H9 (cell line): ENCODE results near the gene UTP15. TPM values are rescaled to one million over a fixed set of nuclear protein-coding genes. Genes with fewer than 3 reads are reported as not detected.

Source experiments
- DNase-seq: peaks from one replicate; pipeline ENCODE4 v3.0.0-alpha.2; 2017
- H2AFZ ChIP-seq: one replicate; pipeline ENCODE4 v1.6.1; 2013; ENCODE audit warnings: mild to moderate bottlenecking, low read length, control low read depth, moderate library complexity
- H2AK5ac ChIP-seq: 2 replicates; pipeline ENCODE4 v1.6.1; 2013; ENCODE audit warnings: low read length, control low read depth, mixed read lengths; ENCODE audit not compliant: insufficient read length
- H2BK120ac ChIP-seq: one replicate; pipeline ENCODE4 v1.6.1; 2013; ENCODE audit warnings: low read depth, mild to moderate bottlenecking, low read length, control low read depth, inconsistent platforms; ENCODE audit not compliant: poor library complexity, severe bottlenecking
- H2BK12ac ChIP-seq: 2 replicates; pipeline ENCODE4 v1.6.1; 2013; ENCODE audit warnings: low read length, control low read depth, mixed read lengths, low read depth; ENCODE audit not compliant: insufficient read length
- H2BK15ac ChIP-seq: 2 replicates; pipeline ENCODE4 v1.6.1; 2013; ENCODE audit warnings: low read depth, low read length, control low read depth
- H2BK20ac ChIP-seq: one replicate; pipeline ENCODE4 v1.6.1; 2013; ENCODE audit warnings: low read depth, mild to moderate bottlenecking, low read length, control low read depth, inconsistent platforms; ENCODE audit not compliant: poor library complexity, severe bottlenecking
- H2BK5ac ChIP-seq: 2 replicates; pipeline ENCODE4 v1.6.1; 2013; ENCODE audit warnings: low read length, control low read depth, mixed read lengths; ENCODE audit not compliant: insufficient read length
- H3K14ac ChIP-seq: 2 replicates; pipeline ENCODE4 v1.6.1; 2013; ENCODE audit warnings: low read length, control low read depth; ENCODE audit not compliant: insufficient read depth
- H3K18ac ChIP-seq: 2 replicates; pipeline ENCODE4 v1.6.1; 2013; ENCODE audit warnings: low read depth, mild to moderate bottlenecking, mixed read lengths, low read length, control low read depth; ENCODE audit not compliant: insufficient read length
- H3K23ac ChIP-seq: 2 replicates; pipeline ENCODE4 v1.6.1; 2013; ENCODE audit warnings: low read length, control low read depth, mixed read lengths, low read depth; ENCODE audit not compliant: insufficient read length
- H3K23me2 ChIP-seq: 2 replicates; pipeline ENCODE4 v1.6.1; 2013; ENCODE audit warnings: low read depth, mild to moderate bottlenecking, mixed read lengths, low read length, control low read depth; ENCODE audit not compliant: insufficient read length, poor library complexity, severe bottlenecking
- H3K27ac ChIP-seq: 2 replicates; pipeline ENCODE4 v1.5.1; 2013; ENCODE audit warnings: low read length, control low read depth, mixed read lengths, low read depth; ENCODE audit not compliant: insufficient read length
- H3K27me3 ChIP-seq: 2 replicates; pipeline ENCODE4 v1.6.1; 2013; ENCODE audit warnings: low read length, control low read depth, inconsistent platforms; ENCODE audit not compliant: insufficient read depth
- H3K4ac ChIP-seq: 2 replicates; pipeline ENCODE4 v1.6.1; 2013; ENCODE audit warnings: low read depth, mild to moderate bottlenecking, control low read depth, inconsistent platforms, low read length, moderate library complexity
- H3K4me1 ChIP-seq: 2 replicates; pipeline ENCODE4 v1.6.1; 2013; ENCODE audit warnings: low read length, control low read depth, inconsistent platforms; ENCODE audit not compliant: insufficient read depth
- H3K4me2 ChIP-seq: 2 replicates; pipeline ENCODE4 v1.6.1; 2013; ENCODE audit warnings: low read length, control low read depth, mixed read lengths; ENCODE audit not compliant: insufficient read length, insufficient read depth
- H3K56ac ChIP-seq: 2 replicates; pipeline ENCODE4 v1.6.1; 2013; ENCODE audit warnings: low read depth, mild to moderate bottlenecking, mixed read lengths, low read length, control low read depth; ENCODE audit not compliant: insufficient read length
- H3K79me1 ChIP-seq: 2 replicates; pipeline ENCODE4 v1.6.1; 2013; ENCODE audit warnings: low read depth, mild to moderate bottlenecking, moderate library complexity, low read length, control low read depth, inconsistent platforms; ENCODE audit not compliant: insufficient read depth, poor library complexity, severe bottlenecking
- H3K79me2 ChIP-seq: 2 replicates; pipeline ENCODE4 v1.6.1; 2013; ENCODE audit warnings: low read length, control low read depth, inconsistent platforms; ENCODE audit not compliant: insufficient read depth
- H3K9ac ChIP-seq: 2 replicates; pipeline ENCODE4 v1.6.1; 2013; ENCODE audit warnings: low read length, control low read depth, mixed read lengths; ENCODE audit not compliant: insufficient read length; ENCODE audit errors: extremely low read depth
- H3K9me3 ChIP-seq: one replicate; pipeline ENCODE4 v1.6.1; 2013; ENCODE audit warnings: low read depth, low read length, inconsistent platforms; ENCODE audit not compliant: control insufficient read depth
- H3T11ph ChIP-seq: one replicate; pipeline ENCODE4 v1.6.1; 2013; ENCODE audit warnings: mild to moderate bottlenecking, low read length, control low read depth, inconsistent platforms
- H4K20me1 ChIP-seq: one replicate; pipeline ENCODE4 v1.6.1; 2013; ENCODE audit not compliant: control insufficient read depth, insufficient read length, insufficient read depth
- H4K5ac ChIP-seq: 2 replicates; pipeline ENCODE4 v1.6.1; 2013; ENCODE audit warnings: low read depth, mild to moderate bottlenecking, mixed read lengths, low read length, control low read depth; ENCODE audit not compliant: insufficient read length
- H4K8ac ChIP-seq: replicated peaks from 2 replicates; pipeline ENCODE4 v1.6.1; 2013; ENCODE audit warnings: low read length, control low read depth, mixed read lengths, low read depth; ENCODE audit not compliant: insufficient read length
- H4K91ac ChIP-seq: 2 replicates; pipeline ENCODE4 v1.6.1; 2013; ENCODE audit warnings: low read depth, mild to moderate bottlenecking, moderate library complexity, mixed read lengths, low read length, control low read depth; ENCODE audit not compliant: insufficient read length
- H3K27ac Mint-ChIP-seq, 3 experiments: 2 replicates in 2 of 3; 3 replicates in 1 of 3; pipeline ENCODE4 v1.8.0; 2020 to 2021; ENCODE audit warnings: mixed read lengths in 3 of 3, mild to moderate bottlenecking in 1 of 3, moderate library complexity in 1 of 3
- H3K27me3 Mint-ChIP-seq: 2 replicates; pipeline ENCODE4 v1.8.0; 2021; ENCODE audit warnings: low read depth, mild to moderate bottlenecking, moderate library complexity, mixed read lengths
- H3K36me3 Mint-ChIP-seq, 3 experiments: 2 replicates in 2 of 3; 3 replicates in 1 of 3; pipeline ENCODE4 v1.8.0; 2020 to 2021; ENCODE audit warnings: low read depth in 3 of 3, mixed read lengths in 3 of 3; ENCODE audit not compliant: insufficient read depth in 1 of 3
- H3K4me1 Mint-ChIP-seq, 2 experiments: 2 replicates each; pipeline ENCODE4 v1.8.0; 2020; ENCODE audit warnings: mixed read lengths in 2 of 2
- H3K4me3 Mint-ChIP-seq, 2 experiments: 2 replicates in 1 of 2; 3 replicates in 1 of 2; pipeline ENCODE4 v1.8.0; 2020 to 2021; ENCODE audit warnings: mild to moderate bottlenecking in 2 of 2, mixed read lengths in 2 of 2, moderate library complexity in 1 of 2
- H3K9me3 Mint-ChIP-seq, 2 experiments: 2 replicates in 1 of 2; 3 replicates in 1 of 2; pipeline ENCODE4 v1.8.0; 2020; ENCODE audit warnings: mild to moderate bottlenecking in 2 of 2, mixed read lengths in 2 of 2, moderate library complexity in 1 of 2
- CTCF ChIP-seq: fragments of 200-600 bp; sonication (generic); conservative IDR thresholded peaks from 3 replicates; pipeline ENCODE4 v1.8.0; 2021; ENCODE audit warnings: antibody characterized with exemption, mild to moderate bottlenecking
- WGBS: extraction: QIAGEN DNeasy Blood & Tissue Kit; methylation state at CpG from one replicate; pipeline ENCODE4 v1.1.7; 2013; ENCODE audit warnings: missing lambda C conversion rate, low lambda C conversion rate, mixed read lengths; ENCODE audit not compliant: insufficient read length; ENCODE audit errors: extremely low coverage; 5-methylcytosine and 5-hydroxymethylcytosine counted together
- total RNA-seq: library from RNA; stranded (reverse); gene quantifications from 2 replicates; pipeline ENCODE4 v1.2.1, GENCODE V29; 2021

The UTP15 gene
- total RNA-seq, 1 experiment from 2014 or later: 43.5 TPM

- H3K36me3 Mint-ChIP-seq: peaks cover 2 to 22% (median 7%) of the 10 kb centered on the region in 3 experiments
- H3K27me3 Mint-ChIP-seq: peaks cover 3% of the 10 kb centered on the region
Measured at GRCh38 chr5:73532195-73532594, 33.3 kb upstream of the UTP15 start.

More at GRCh38 chr5:73532195-73532594, 33.3 kb upstream of the UTP15 start:
- no peak overlapping the region for H3K27ac Mint-ChIP-seq
- H4K20me1 ChIP-seq: no peaks in the 10 kb centered on the region
- H3K9me3 ChIP-seq: no peaks in the 10 kb centered on the region
- no peak overlapping the region for H3K4me2 ChIP-seq
- no peak for DNase-seq
- no peak overlapping the region for H3K4me3 Mint-ChIP-seq
- no peak overlapping the region for H4K91ac ChIP-seq
- no peak overlapping the region for H4K8ac ChIP-seq
- no peak overlapping the region for H2BK5ac ChIP-seq
- H2BK20ac ChIP-seq: no peak overlapping the region
- no peaks in the 10 kb centered on the region for H3K23me2 ChIP-seq
- no peaks in the 10 kb centered on the region for H3K79me1 ChIP-seq
- no peak overlapping the region for H3K14ac ChIP-seq
- H3K27me3 ChIP-seq: no peaks in the 10 kb centered on the region
- peaks cover 9 to 17% of the 10 kb centered on the region in 2 experiments for H3K4me1 Mint-ChIP-seq
- no peak overlapping the region for H3T11ph ChIP-seq
- H3K79me2 ChIP-seq: no peaks in the 10 kb centered on the region
- no peak overlapping the region for H2AK5ac ChIP-seq
- H3K27ac ChIP-seq: no peak overlapping the region
- no peak overlapping the region for H3K18ac ChIP-seq
- H3K56ac ChIP-seq: no peak overlapping the region
- no peak overlapping the region for H3K9ac ChIP-seq
- no peak overlapping the region for H3K4ac ChIP-seq
- no peak overlapping the region for H4K5ac ChIP-seq
- H3K9me3 Mint-ChIP-seq: peaks cover 22 to 25% of the 10 kb centered on the region in 2 experiments
- H3K4me1 ChIP-seq: peaks cover 2% of the 10 kb centered on the region; the same call in 1 of the 2 replicates
- no CpG with 5 or more reads among the region's 5 CpGs for WGBS
- H2AFZ ChIP-seq: no peak overlapping the region
- no peak overlapping the region for H2BK12ac ChIP-seq
- no peak overlapping the region for H3K23ac ChIP-seq
- H2BK15ac ChIP-seq: no peak overlapping the region
- H2BK120ac ChIP-seq: no peak overlapping the region
- no peak for TF ChIP-seq CTCF
